HepG2 (cell line): Measurements from ENCODE around the gene CBY1. TPM values are rescaled to one million over a fixed set of nuclear protein-coding genes. Genes with fewer than 3 reads are reported as not detected.

ENCODE experiments used
- BCL3 ChIP-seq: sonication (generic); formaldehyde crosslinking; IDR thresholded peaks from 2 replicates; pipeline ENCODE4 v1.5.1; 2020; ENCODE audit warnings: mild to moderate bottlenecking, missing genetic modification reagents, moderate library complexity
- DNMT3B ChIP-seq: conservative IDR thresholded peaks from 2 replicates; pipeline ENCODE4 v1.6.1; 2016; ENCODE audit warnings: missing biosample characterization, control low read depth
- MIXL1 ChIP-seq: IDR thresholded peaks from 2 replicates; pipeline ENCODE4 v1.6.1; 2016
- NFE2L2 ChIP-seq: fragments of 150-350 bp; IDR thresholded peaks from 2 replicates; pipeline ENCODE4 v1.6.1; 2014; ENCODE audit warnings: low read length
- TCF7 ChIP-seq: sonication (generic); IDR thresholded peaks from 2 replicates; pipeline ENCODE4 v1.6.1; 2016; ENCODE audit warnings: antibody characterized with exemption, low read depth
- ZBTB40 ChIP-seq, 2 experiments: fragments of 450-650 bp in 1 of 2; sonication (generic) in 1 of 2; formaldehyde crosslinking in 1 of 2; IDR thresholded peaks; 2 replicates each; pipeline versions ENCODE4 v1.6.1 to v1.8.0; 2016 to 2022; ENCODE audit warnings: antibody characterized with exemption in 1 of 2, mild to moderate bottlenecking in 1 of 2, missing genetic modification reagents in 1 of 2
- ZNF234 ChIP-seq: sonication (generic); formaldehyde crosslinking; conservative IDR thresholded peaks from 2 replicates; pipeline ENCODE4 v1.5.1; 2020; ENCODE audit warnings: mild to moderate bottlenecking, missing genetic modification reagents
- ZNF407 ChIP-seq: sonication (generic); formaldehyde crosslinking; IDR thresholded peaks from one replicate; pipeline ENCODE4 v1.5.1; 2020; ENCODE audit warnings: mild to moderate bottlenecking, missing genetic modification reagents; ENCODE audit errors: not compliant biosample characterization
- ZNF678 ChIP-seq: sonication (generic); formaldehyde crosslinking; IDR thresholded peaks from 2 replicates; pipeline ENCODE4 v1.4.0; 2020; ENCODE audit warnings: mild to moderate bottlenecking, missing genetic modification reagents
- ZNF761 ChIP-seq: sonication (generic); formaldehyde crosslinking; conservative IDR thresholded peaks from 2 replicates; pipeline ENCODE4 v1.4.0; 2020; ENCODE audit warnings: mild to moderate bottlenecking, missing genetic modification reagents
- polyA plus RNA-seq, 8 experiments: library from polyadenylated mRNA; depleted of rRNA in 3 of 8; stranded (reverse) in 7 of 8; unstranded in 1 of 8; fragments of >200 nt; fragmentation: Illumina TruSeq in 4 of 8; extraction: Trizol in 4 of 8; gene quantifications; 2 replicates each; pipeline versions ENCODE4 v1.2.1 to v1.2.3, GENCODE V29; 2011 to 2016; ENCODE audit warnings: low read depth in 4 of 8, missing spikeins in 1 of 8, mixed read lengths in 1 of 8; ENCODE audit not compliant: insufficient read depth in 1 of 8
- total RNA-seq, 5 experiments: library from RNA; depleted of rRNA; stranded (reverse); fragments of >200 nt; fragmentation: Illumina TruSeq; extraction: Trizol; gene quantifications; 2 replicates each; pipeline ENCODE4 v1.2.3, GENCODE V29; 2016; ENCODE audit warnings: low read depth in 1 of 5

CBY1 gene
- total and polyA plus RNA-seq, 2 of the 13 experiments (the other 11 are each of a cell fraction or from before 2014, with no cell fraction given): 19.7 to 20.3 TPM

- TF ChIP-seq NFE2L2: no peak
- TF ChIP-seq ZNF234 (CRISPR knock-in tag): no peak
- peak; percentile 78 for TF ChIP-seq DNMT3B (CRISPR knock-in tag)
- TF ChIP-seq MIXL1 (CRISPR knock-in tag): peak; percentile 56
- peak; percentile 94 for TF ChIP-seq ZNF407 (CRISPR knock-in tag)
- TF ChIP-seq BCL3 (CRISPR knock-in tag): peak; percentile 94; the same call in 1 of the 2 replicates
- no peak; the same call in 1 of the 2 replicates for TF ChIP-seq ZNF761 (CRISPR knock-in tag)
- TF ChIP-seq TCF7: peak; percentile 5; the same call in 1 of the 2 replicates
- peak; percentile 75; the same call in 1 of the 2 replicates for TF ChIP-seq ZNF678
- TF ChIP-seq ZBTB40 (IDR thresholded peaks at IDR 0.05): peak; percentile 87
- TF ChIP-seq ZBTB40 (CRISPR knock-in tag; IDR thresholded peaks at IDR 0.05): peak; percentile 91
These were observed 25.3 kb downstream of the CBY1 start, which contains the start of gene TOMM22 (continued) for GRCh38 chr22:38681582-38682335.
